WTC11 (cell line): ENCODE data around the gene YTHDF1. TPM values are rescaled to one million over a fixed set of nuclear protein-coding genes. Genes with fewer than 3 reads are reported as not detected.
A peak's percentile ranks its signal among the peaks of the same experiment; 100 is the strongest.

ENCODE experiments used
- CBFB ChIP-seq: sonication (generic); formaldehyde crosslinking; IDR thresholded peaks from 2 replicates; pipeline ENCODE4 v1.8.1; 2022; ENCODE audit warnings: mild to moderate bottlenecking, low read depth, missing genetic modification reagents
- ELF4 ChIP-seq: sonication (generic); formaldehyde crosslinking; IDR thresholded peaks from 2 replicates; pipeline ENCODE4 v1.8.1; 2022; ENCODE audit warnings: low read depth, mild to moderate bottlenecking, moderate library complexity, missing genetic modification reagents
- JAZF1 ChIP-seq: fragments of 250-450 bp; sonication (Bioruptor Pico); IDR thresholded peaks from 2 replicates; pipeline ENCODE4 v1.9.0; 2021; ENCODE audit warnings: moderate library complexity, mild to moderate bottlenecking, inconsistent platforms
- JUN ChIP-seq: sonication (generic); formaldehyde crosslinking; IDR thresholded peaks from 2 replicates; pipeline ENCODE4 v1.8.0; 2023; ENCODE audit warnings: mild to moderate bottlenecking, missing genetic modification reagents
- NFE2L1 ChIP-seq: sonication (generic); formaldehyde crosslinking; IDR thresholded peaks from 2 replicates; pipeline ENCODE4 v1.8.1; 2023; ENCODE audit warnings: missing genetic modification reagents
- OVOL2 ChIP-seq: fragments of 250-450 bp; sonication (Bioruptor Pico); IDR thresholded peaks from 2 replicates; pipeline ENCODE4 v1.9.0; 2021; ENCODE audit warnings: mild to moderate bottlenecking, borderline replicate concordance
- PRRX2 ChIP-seq: fragments of 250-450 bp; sonication (Bioruptor Pico); IDR thresholded peaks from 2 replicates; pipeline ENCODE4 v1.8.0; 2021; ENCODE audit warnings: mild to moderate bottlenecking
- SP1 ChIP-seq: sonication (generic); formaldehyde crosslinking; conservative IDR thresholded peaks from 2 replicates; pipeline ENCODE4 v1.8.1; 2022; ENCODE audit warnings: missing genetic modification reagents
- TCF7 ChIP-seq: sonication (generic); formaldehyde crosslinking; IDR thresholded peaks from 2 replicates; pipeline ENCODE4 v1.8.0; 2022; ENCODE audit warnings: mild to moderate bottlenecking, low read depth, missing genetic modification reagents, moderate library complexity
- TEAD1 ChIP-seq: sonication (generic); formaldehyde crosslinking; IDR thresholded peaks from 2 replicates; pipeline ENCODE4 v1.8.0; 2022; ENCODE audit warnings: mild to moderate bottlenecking, missing genetic modification reagents
- TP53 ChIP-seq: sonication (generic); formaldehyde crosslinking; IDR thresholded peaks from 2 replicates; pipeline ENCODE4 v1.8.1; 2023; ENCODE audit warnings: mild to moderate bottlenecking, missing genetic modification reagents
- ZNF121 ChIP-seq: sonication (generic); formaldehyde crosslinking; IDR thresholded peaks from 2 replicates; pipeline ENCODE4 v1.8.0; 2023; ENCODE audit warnings: missing genetic modification reagents
- ZNF232 ChIP-seq: sonication (generic); formaldehyde crosslinking; IDR thresholded peaks from 2 replicates; pipeline ENCODE4 v1.8.0; 2022; ENCODE audit warnings: mild to moderate bottlenecking, missing genetic modification reagents
- ZNF396 ChIP-seq: fragments of 250-450 bp; sonication (Bioruptor Pico); IDR thresholded peaks from 2 replicates; pipeline ENCODE4 v1.8.0; 2021; ENCODE audit warnings: mild to moderate bottlenecking, moderate library complexity, borderline replicate concordance
- total RNA-seq: library from RNA; stranded (reverse); gene quantifications from 3 replicates; pipeline ENCODE4 v1.2.3, GENCODE V29; 2021
- TF ChIP-seq, protein P1 (sequence below): fragments of 250-450 bp; sonication (Bioruptor Pico); IDR thresholded peaks from 2 replicates; pipeline ENCODE4 v1.9.0; 2021; ENCODE audit warnings: mild to moderate bottlenecking
- TF ChIP-seq, protein P2 (sequence below): sonication (generic); formaldehyde crosslinking; IDR thresholded peaks from 2 replicates; pipeline ENCODE4 v1.8.1; 2023; ENCODE audit warnings: mild to moderate bottlenecking, missing genetic modification reagents, borderline replicate concordance
- TF ChIP-seq, protein P3 (sequence below): sonication (generic); formaldehyde crosslinking; IDR thresholded peaks from 2 replicates; pipeline ENCODE4 v1.8.0; 2022; ENCODE audit warnings: missing genetic modification reagents
- TF ChIP-seq, protein P4 (sequence below): sonication (generic); formaldehyde crosslinking; IDR thresholded peaks from 2 replicates; pipeline ENCODE4 v1.8.0; 2022; ENCODE audit warnings: mild to moderate bottlenecking, missing genetic modification reagents
- TF ChIP-seq, protein P5 (sequence below): sonication (generic); formaldehyde crosslinking; conservative IDR thresholded peaks from 2 replicates; pipeline ENCODE4 v1.8.1; 2023; ENCODE audit warnings: mild to moderate bottlenecking, low read depth, missing genetic modification reagents, moderate library complexity
- TF ChIP-seq, protein P6 (sequence below): sonication (generic); formaldehyde crosslinking; conservative IDR thresholded peaks from 2 replicates; pipeline ENCODE4 v1.8.1; 2022; ENCODE audit warnings: mild to moderate bottlenecking, missing genetic modification reagents
- TF ChIP-seq, protein P7 (sequence below): sonication (generic); formaldehyde crosslinking; IDR thresholded peaks from 2 replicates; pipeline ENCODE4 v1.8.0; 2022; ENCODE audit warnings: mild to moderate bottlenecking, missing genetic modification reagents
- TF ChIP-seq, protein P8 (sequence below): fragments of 250-450 bp; sonication (Bioruptor Pico); IDR thresholded peaks from 2 replicates; pipeline ENCODE4 v2.1.2; 2022; ENCODE audit warnings: mild to moderate bottlenecking, moderate library complexity
- TF ChIP-seq, protein P9 (sequence below): fragments of 200-600 bp; IDR thresholded peaks from 2 replicates; pipeline ENCODE4 v1.8.0; 2022; ENCODE audit warnings: antibody characterized with exemption

YTHDF1 gene
- total RNA-seq, 1 experiment from 2014 or later: 61.3 TPM

DNA sequence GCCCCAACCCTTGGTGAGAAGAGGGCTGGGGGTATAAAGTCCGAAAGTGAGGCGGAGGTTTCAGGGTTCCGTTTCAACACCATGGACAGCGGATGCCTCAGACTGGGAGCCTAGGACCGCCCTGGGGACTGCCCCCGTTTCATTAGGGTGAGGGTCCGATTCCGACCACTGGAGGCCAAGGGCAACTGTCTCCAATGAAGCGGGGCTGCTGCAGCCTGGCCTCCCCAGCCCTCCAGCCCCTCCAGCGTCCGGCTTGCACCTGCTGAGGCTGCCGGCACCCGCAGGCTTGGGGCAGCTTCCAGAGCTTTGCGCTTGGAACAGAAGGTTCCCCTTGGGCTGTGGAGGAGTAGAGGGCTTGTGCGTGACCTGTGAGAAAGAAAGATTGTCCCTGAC, 39.9 kb downstream of the YTHDF1 start (continued):
- TF ChIP-seq PRRX2 (no peak), TCF7 (CRISPR knock-in tag) (no peak), JAZF1 (CRISPR knock-in tag) (no peak), CBFB (CRISPR knock-in tag) (no peak), SP1 (no peak), ELF4 (CRISPR knock-in tag) (no peak), TP53 (no peak), TEAD1 (CRISPR knock-in tag) (no peak), ZNF232 (CRISPR knock-in tag) (0 out of 2 replicates have a peak, but pooled peaks have one; percentile 32), OVOL2 (CRISPR knock-in tag) (no peak), NFE2L1 (CRISPR knock-in tag) (no peak), JUN (CRISPR knock-in tag) (peak; percentile 53; the same call in 1 of the 2 replicates), ZNF396 (no peak), ZNF121 (CRISPR knock-in tag) (no peak)
- TF ChIP-seq, protein P1, sequence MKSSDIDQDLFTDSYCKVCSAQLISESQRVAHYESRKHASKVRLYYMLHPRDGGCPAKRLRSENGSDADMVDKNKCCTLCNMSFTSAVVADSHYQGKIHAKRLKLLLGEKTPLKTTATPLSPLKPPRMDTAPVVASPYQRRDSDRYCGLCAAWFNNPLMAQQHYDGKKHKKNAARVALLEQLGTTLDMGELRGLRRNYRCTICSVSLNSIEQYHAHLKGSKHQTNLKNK (CRISPR knock-in tag): no peak
- TF ChIP-seq, protein P2, sequence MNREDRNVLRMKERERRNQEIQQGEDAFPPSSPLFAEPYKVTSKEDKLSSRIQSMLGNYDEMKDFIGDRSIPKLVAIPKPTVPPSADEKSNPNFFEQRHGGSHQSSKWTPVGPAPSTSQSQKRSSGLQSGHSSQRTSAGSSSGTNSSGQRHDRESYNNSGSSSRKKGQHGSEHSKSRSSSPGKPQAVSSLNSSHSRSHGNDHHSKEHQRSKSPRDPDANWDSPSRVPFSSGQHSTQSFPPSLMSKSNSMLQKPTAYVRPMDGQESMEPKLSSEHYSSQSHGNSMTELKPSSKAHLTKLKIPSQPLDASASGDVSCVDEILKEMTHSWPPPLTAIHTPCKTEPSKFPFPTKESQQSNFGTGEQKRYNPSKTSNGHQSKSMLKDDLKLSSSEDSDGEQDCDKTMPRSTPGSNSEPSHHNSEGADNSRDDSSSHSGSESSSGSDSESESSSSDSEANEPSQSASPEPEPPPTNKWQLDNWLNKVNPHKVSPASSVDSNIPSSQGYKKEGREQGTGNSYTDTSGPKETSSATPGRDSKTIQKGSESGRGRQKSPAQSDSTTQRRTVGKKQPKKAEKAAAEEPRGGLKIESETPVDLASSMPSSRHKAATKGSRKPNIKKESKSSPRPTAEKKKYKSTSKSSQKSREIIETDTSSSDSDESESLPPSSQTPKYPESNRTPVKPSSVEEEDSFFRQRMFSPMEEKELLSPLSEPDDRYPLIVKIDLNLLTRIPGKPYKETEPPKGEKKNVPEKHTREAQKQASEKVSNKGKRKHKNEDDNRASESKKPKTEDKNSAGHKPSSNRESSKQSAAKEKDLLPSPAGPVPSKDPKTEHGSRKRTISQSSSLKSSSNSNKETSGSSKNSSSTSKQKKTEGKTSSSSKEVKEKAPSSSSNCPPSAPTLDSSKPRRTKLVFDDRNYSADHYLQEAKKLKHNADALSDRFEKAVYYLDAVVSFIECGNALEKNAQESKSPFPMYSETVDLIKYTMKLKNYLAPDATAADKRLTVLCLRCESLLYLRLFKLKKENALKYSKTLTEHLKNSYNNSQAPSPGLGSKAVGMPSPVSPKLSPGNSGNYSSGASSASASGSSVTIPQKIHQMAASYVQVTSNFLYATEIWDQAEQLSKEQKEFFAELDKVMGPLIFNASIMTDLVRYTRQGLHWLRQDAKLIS (CRISPR knock-in tag): no peak
- TF ChIP-seq, protein P3, sequence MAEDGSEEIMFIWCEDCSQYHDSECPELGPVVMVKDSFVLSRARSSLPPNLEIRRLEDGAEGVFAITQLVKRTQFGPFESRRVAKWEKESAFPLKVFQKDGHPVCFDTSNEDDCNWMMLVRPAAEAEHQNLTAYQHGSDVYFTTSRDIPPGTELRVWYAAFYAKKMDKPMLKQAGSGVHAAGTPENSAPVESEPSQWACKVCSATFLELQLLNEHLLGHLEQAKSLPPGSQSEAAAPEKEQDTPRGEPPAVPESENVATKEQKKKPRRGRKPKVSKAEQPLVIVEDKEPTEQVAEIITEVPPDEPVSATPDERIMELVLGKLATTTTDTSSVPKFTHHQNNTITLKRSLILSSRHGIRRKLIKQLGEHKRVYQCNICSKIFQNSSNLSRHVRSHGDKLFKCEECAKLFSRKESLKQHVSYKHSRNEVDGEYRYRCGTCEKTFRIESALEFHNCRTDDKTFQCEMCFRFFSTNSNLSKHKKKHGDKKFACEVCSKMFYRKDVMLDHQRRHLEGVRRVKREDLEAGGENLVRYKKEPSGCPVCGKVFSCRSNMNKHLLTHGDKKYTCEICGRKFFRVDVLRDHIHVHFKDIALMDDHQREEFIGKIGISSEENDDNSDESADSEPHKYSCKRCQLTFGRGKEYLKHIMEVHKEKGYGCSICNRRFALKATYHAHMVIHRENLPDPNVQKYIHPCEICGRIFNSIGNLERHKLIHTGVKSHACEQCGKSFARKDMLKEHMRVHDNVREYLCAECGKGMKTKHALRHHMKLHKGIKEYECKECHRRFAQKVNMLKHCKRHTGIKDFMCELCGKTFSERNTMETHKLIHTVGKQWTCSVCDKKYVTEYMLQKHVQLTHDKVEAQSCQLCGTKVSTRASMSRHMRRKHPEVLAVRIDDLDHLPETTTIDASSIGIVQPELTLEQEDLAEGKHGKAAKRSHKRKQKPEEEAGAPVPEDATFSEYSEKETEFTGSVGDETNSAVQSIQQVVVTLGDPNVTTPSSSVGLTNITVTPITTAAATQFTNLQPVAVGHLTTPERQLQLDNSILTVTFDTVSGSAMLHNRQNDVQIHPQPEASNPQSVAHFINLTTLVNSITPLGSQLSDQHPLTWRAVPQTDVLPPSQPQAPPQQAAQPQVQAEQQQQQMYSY (CRISPR knock-in tag): no peak
- TF ChIP-seq, protein P4, sequence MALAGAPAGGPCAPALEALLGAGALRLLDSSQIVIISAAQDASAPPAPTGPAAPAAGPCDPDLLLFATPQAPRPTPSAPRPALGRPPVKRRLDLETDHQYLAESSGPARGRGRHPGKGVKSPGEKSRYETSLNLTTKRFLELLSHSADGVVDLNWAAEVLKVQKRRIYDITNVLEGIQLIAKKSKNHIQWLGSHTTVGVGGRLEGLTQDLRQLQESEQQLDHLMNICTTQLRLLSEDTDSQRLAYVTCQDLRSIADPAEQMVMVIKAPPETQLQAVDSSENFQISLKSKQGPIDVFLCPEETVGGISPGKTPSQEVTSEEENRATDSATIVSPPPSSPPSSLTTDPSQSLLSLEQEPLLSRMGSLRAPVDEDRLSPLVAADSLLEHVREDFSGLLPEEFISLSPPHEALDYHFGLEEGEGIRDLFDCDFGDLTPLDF (CRISPR knock-in tag): no peak
- TF ChIP-seq, protein P5, sequence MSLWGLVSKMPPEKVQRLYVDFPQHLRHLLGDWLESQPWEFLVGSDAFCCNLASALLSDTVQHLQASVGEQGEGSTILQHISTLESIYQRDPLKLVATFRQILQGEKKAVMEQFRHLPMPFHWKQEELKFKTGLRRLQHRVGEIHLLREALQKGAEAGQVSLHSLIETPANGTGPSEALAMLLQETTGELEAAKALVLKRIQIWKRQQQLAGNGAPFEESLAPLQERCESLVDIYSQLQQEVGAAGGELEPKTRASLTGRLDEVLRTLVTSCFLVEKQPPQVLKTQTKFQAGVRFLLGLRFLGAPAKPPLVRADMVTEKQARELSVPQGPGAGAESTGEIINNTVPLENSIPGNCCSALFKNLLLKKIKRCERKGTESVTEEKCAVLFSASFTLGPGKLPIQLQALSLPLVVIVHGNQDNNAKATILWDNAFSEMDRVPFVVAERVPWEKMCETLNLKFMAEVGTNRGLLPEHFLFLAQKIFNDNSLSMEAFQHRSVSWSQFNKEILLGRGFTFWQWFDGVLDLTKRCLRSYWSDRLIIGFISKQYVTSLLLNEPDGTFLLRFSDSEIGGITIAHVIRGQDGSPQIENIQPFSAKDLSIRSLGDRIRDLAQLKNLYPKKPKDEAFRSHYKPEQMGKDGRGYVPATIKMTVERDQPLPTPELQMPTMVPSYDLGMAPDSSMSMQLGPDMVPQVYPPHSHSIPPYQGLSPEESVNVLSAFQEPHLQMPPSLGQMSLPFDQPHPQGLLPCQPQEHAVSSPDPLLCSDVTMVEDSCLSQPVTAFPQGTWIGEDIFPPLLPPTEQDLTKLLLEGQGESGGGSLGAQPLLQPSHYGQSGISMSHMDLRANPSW: no peak
- TF ChIP-seq, protein P6, sequence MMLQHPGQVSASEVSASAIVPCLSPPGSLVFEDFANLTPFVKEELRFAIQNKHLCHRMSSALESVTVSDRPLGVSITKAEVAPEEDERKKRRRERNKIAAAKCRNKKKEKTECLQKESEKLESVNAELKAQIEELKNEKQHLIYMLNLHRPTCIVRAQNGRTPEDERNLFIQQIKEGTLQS (CRISPR knock-in tag): no peak
- TF ChIP-seq, protein P7, sequence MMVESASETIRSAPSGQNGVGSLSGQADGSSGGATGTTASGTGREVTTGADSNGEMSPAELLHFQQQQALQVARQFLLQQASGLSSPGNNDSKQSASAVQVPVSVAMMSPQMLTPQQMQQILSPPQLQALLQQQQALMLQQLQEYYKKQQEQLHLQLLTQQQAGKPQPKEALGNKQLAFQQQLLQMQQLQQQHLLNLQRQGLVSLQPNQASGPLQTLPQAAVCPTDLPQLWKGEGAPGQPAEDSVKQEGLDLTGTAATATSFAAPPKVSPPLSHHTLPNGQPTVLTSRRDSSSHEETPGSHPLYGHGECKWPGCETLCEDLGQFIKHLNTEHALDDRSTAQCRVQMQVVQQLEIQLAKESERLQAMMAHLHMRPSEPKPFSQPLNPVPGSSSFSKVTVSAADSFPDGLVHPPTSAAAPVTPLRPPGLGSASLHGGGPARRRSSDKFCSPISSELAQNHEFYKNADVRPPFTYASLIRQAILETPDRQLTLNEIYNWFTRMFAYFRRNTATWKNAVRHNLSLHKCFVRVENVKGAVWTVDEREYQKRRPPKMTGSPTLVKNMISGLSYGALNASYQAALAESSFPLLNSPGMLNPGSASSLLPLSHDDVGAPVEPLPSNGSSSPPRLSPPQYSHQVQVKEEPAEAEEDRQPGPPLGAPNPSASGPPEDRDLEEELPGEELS (CRISPR knock-in tag): 0 out of 2 replicates have a peak, but pooled peaks have one; percentile 35
- TF ChIP-seq, protein P8, sequence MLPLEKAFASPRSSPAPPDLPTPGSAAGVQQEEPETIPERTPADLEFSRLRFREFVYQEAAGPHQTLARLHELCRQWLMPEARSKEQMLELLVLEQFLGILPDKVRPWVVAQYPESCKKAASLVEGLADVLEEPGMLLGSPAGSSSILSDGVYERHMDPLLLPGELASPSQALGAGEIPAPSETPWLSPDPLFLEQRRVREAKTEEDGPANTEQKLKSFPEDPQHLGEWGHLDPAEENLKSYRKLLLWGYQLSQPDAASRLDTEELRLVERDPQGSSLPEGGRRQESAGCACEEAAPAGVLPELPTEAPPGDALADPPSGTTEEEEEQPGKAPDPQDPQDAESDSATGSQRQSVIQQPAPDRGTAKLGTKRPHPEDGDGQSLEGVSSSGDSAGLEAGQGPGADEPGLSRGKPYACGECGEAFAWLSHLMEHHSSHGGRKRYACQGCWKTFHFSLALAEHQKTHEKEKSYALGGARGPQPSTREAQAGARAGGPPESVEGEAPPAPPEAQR (CRISPR knock-in tag): no peak
- TF ChIP-seq, protein P9, sequence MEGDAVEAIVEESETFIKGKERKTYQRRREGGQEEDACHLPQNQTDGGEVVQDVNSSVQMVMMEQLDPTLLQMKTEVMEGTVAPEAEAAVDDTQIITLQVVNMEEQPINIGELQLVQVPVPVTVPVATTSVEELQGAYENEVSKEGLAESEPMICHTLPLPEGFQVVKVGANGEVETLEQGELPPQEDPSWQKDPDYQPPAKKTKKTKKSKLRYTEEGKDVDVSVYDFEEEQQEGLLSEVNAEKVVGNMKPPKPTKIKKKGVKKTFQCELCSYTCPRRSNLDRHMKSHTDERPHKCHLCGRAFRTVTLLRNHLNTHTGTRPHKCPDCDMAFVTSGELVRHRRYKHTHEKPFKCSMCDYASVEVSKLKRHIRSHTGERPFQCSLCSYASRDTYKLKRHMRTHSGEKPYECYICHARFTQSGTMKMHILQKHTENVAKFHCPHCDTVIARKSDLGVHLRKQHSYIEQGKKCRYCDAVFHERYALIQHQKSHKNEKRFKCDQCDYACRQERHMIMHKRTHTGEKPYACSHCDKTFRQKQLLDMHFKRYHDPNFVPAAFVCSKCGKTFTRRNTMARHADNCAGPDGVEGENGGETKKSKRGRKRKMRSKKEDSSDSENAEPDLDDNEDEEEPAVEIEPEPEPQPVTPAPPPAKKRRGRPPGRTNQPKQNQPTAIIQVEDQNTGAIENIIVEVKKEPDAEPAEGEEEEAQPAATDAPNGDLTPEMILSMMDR: no peak
